ENCODE measurements around the gene CYP19A1.

Gene CYP19A1

GRCh38 chr15:51359981-51360380, 21.6 kb upstream of the CYP19A1 start:
- no peak for DNase-seq (ENCODE audit: low spot score)

- no peak for DNase-seq (ENCODE audit: low spot score)
Measured at GRCh38 chr15:51356983-51357382, 18.6 kb upstream of the CYP19A1 start.

- DNase-seq (ENCODE audit: low spot score), result no peak
Measured at GRCh38 chr15:51356147-51356546, 17.8 kb upstream of the CYP19A1 start.

GRCh38 chr15:51355096-51355495, 16.7 kb upstream of the CYP19A1 start:
- no peak for DNase-seq (ENCODE audit: low spot score)

GRCh38 chr15:51353976-51354375, 15.6 kb upstream of the CYP19A1 start:
- no peak for DNase-seq (ENCODE audit: low spot score)

GRCh38 chr15:51350723-51351122, 12.3 kb upstream of the CYP19A1 start:
- no peak for DNase-seq (ENCODE audit: low spot score)

- no peak for DNase-seq (ENCODE audit: low spot score)
Measured at GRCh38 chr15:51349156-51349844, 10.9 kb upstream of the CYP19A1 start.

- no peak for DNase-seq (ENCODE audit: low spot score)
Measured at GRCh38 chr15:51348688-51349087, 10.3 kb upstream of the CYP19A1 start.

GRCh38 chr15:51346136-51346535, 7.7 kb upstream of the CYP19A1 start:
- no peak for DNase-seq (ENCODE audit: low spot score)

- no peak for DNase-seq (ENCODE audit: low spot score)
Measured at GRCh38 chr15:51343466-51343865, 5.1 kb upstream of the CYP19A1 start.

GRCh38 chr15:51342227-51342999, 4.0 kb upstream of the CYP19A1 start:
- DNase-seq (ENCODE audit: low spot score), result no peak

GRCh38 chr15:51341366-51342226, 3.2 kb upstream of the CYP19A1 start, which contains the start of gene GLDN:
TSS of gene GLDN (plus strand) at chr15:51341655. CDS start at chr15:51341685, 30 bp downstream.
- DNase-seq (ENCODE audit: low spot score), result no peak

- DNase-seq (ENCODE audit: low spot score), result no peak
Measured at GRCh38 chr15:51335538-51336410, 2.6 kb downstream of the CYP19A1 start.

- DNase-seq (ENCODE audit: low spot score), result no peak
Measured at GRCh38 chr15:51335087-51335486, 3.3 kb downstream of the CYP19A1 start.

- DNase-seq (ENCODE audit: low spot score), result no peak
Measured at GRCh38 chr15:51334011-51334451, 4.4 kb downstream of the CYP19A1 start.

- DNase-seq (ENCODE audit: low spot score), result no peak
Measured at GRCh38 chr15:51333571-51333970, 4.8 kb downstream of the CYP19A1 start.

GRCh38 chr15:51332206-51333147, 5.9 kb downstream of the CYP19A1 start:
- DNase-seq (ENCODE audit: low spot score), result no peak

GRCh38 chr15:51331141-51331540, 7.3 kb downstream of the CYP19A1 start:
- no peak for DNase-seq (ENCODE audit: low spot score)

- no peak for DNase-seq (ENCODE audit: low spot score)
Measured at GRCh38 chr15:51328926-51329325, 9.5 kb downstream of the CYP19A1 start.

GRCh38 chr15:51327081-51327480, 11.3 kb downstream of the CYP19A1 start:
- no peak for DNase-seq (ENCODE audit: low spot score)
